HCT116 (cell line): ENCODE data around the gene CLEC4G.
A peak's percentile ranks its signal among the peaks of the same experiment; 100 is the strongest.

Experiments used
- CBX3 ChIP-seq: IDR thresholded peaks from 2 replicates; pipeline ENCODE4 v1.6.1; 2012; ENCODE audit warnings: low read depth
- EZH2 ChIP-seq: fragments of 200-600 bp; sonication (generic); IDR thresholded peaks from 2 replicates; pipeline ENCODE4 v1.6.1; 2017; ENCODE audit warnings: antibody characterized with exemption, mixed run types
- EZH2phosphoT487 ChIP-seq: fragments of 200-600 bp; IDR thresholded peaks from 2 replicates; pipeline ENCODE4 v1.6.1; 2018; ENCODE audit warnings: antibody characterized with exemption, borderline replicate concordance
- JUND ChIP-seq: IDR thresholded peaks from 2 replicates; pipeline ENCODE4 v1.6.1; 2012
- POLR2A ChIP-seq: IDR thresholded peaks from 2 replicates; pipeline ENCODE4 v1.7.0; 2011; ENCODE audit warnings: borderline replicate concordance; ENCODE audit not compliant: insufficient read depth, insufficient read length; ENCODE audit errors: extremely low read depth
- ZNF274 ChIP-seq: fragments of 200-500 bp; sonication (Bioruptor generic); IDR thresholded peaks from 2 replicates; pipeline ENCODE4 v1.6.1; 2014; ENCODE audit warnings: mild to moderate bottlenecking, low read depth, low read length, inconsistent platforms
- TF ChIP-seq, protein P1 (sequence below), 3 experiments: fragments of 200-600 bp in 1 of 3; sonication (generic) in 1 of 3; IDR thresholded peaks in 2 of 3; conservative IDR thresholded peaks in 1 of 3; 2 replicates each; pipeline ENCODE4 v1.5.1; 2012 to 2017; ENCODE audit warnings: low read depth in 2 of 3, low read length in 2 of 3, antibody characterized with exemption in 1 of 3, borderline replicate concordance in 1 of 3, control low read depth in 1 of 3, mild to moderate bottlenecking in 1 of 3, mixed read lengths in 1 of 3, mixed run types in 1 of 3, moderate library complexity in 1 of 3; ENCODE audit not compliant: insufficient read depth in 1 of 3
- TF ChIP-seq, protein P2 (sequence below): IDR thresholded peaks from 2 replicates; pipeline ENCODE4 v1.6.1; 2012

DNA sequence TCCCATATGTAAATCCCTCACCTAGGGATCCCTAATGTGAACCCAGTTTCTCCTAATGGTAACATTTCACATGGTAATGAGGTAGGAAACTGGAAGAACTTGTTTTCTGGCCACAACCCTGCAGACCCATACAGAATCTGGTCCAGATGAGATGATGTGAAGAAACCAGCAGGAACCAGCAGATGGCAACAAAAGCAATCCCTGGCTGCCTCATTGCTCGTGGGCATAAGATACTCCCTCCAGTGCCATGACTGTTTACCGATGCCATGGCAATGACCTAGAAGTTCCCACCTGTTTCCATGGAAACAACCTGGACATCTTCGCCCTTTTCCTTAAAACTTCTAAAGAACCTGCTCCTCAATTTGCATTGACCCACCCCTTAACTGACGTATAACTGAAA, 16.8 kb upstream of the CLEC4G start:
- TF ChIP-seq, protein P1, sequence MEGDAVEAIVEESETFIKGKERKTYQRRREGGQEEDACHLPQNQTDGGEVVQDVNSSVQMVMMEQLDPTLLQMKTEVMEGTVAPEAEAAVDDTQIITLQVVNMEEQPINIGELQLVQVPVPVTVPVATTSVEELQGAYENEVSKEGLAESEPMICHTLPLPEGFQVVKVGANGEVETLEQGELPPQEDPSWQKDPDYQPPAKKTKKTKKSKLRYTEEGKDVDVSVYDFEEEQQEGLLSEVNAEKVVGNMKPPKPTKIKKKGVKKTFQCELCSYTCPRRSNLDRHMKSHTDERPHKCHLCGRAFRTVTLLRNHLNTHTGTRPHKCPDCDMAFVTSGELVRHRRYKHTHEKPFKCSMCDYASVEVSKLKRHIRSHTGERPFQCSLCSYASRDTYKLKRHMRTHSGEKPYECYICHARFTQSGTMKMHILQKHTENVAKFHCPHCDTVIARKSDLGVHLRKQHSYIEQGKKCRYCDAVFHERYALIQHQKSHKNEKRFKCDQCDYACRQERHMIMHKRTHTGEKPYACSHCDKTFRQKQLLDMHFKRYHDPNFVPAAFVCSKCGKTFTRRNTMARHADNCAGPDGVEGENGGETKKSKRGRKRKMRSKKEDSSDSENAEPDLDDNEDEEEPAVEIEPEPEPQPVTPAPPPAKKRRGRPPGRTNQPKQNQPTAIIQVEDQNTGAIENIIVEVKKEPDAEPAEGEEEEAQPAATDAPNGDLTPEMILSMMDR (IDR thresholded peaks at IDR 0.05 in 2 of 3, conservative IDR thresholded peaks at IDR 0.05 in 1 of 3; ENCODE audit: borderline replicate concordance in 1 of 3, insufficient read depth in 1 of 3, low read depth in 2 of 3, low read length in 2 of 3) = peak; percentile 39 to 52 (median 51); a peak in 5 of 6 replicates
- TF ChIP-seq EZH2 = no peak
- no peak for TF ChIP-seq CBX3
- no peak for TF ChIP-seq ZNF274
- no peak for TF ChIP-seq JUND
- TF ChIP-seq EZH2phosphoT487 = no peak
- no peak for TF ChIP-seq POLR2A
- TF ChIP-seq, protein P2, sequence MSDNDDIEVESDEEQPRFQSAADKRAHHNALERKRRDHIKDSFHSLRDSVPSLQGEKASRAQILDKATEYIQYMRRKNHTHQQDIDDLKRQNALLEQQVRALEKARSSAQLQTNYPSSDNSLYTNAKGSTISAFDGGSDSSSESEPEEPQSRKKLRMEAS = peak; percentile 38; the same call in 1 of the 2 replicates
